ENCODE results near the gene TUBB.

DNA sequence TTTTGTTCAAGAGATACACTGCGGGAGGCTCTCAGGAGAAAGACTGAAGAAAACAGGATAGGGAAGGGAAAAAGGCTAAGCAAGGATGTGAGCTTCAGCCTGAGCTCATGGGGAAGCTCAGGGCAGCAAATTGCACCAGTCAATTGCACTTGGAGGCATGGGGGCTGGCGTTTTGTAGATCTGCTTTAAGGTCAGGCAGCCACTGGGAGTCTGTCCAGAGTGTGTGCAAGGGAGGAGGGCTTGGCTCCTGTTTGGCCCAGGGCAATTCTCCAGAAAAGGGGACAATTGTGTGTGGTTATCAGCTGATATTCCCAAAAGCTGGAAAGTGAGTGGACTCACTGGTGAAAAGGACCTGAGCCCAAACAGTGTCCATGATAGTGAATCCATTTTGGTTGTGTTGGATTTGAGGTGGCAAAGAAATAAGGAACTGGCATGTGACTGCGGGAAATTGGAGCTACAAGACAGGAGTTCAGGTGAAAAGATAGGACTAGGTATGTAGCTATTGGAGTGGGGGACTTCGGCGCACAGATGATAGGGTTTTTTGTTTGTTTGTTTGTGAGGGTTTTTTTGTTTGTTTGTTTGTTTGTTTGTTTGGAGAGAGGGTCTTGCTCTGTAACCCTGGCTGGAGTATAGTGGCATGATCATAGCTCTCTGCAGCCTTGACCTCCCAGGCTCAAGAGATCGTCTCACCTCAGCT lies 46.5 kb downstream of the TUBB start:
- TF ChIP-seq POLR2A (IDR thresholded peaks at IDR 0.05; ENCODE audit: low read depth, low read length) (no peak), TAF1 (IDR thresholded peaks at IDR 0.05; ENCODE audit: low read depth, low read length) (no peak), POLR2AphosphoS5 (IDR thresholded peaks at IDR 0.05; ENCODE audit: low read depth, low read length) (no peak), SPI1 (IDR thresholded peaks at IDR 0.05; ENCODE audit: low read depth, low read length) (no peak), POU2F2 (IDR thresholded peaks at IDR 0.05; ENCODE audit: low read depth, low read length) (no peak)
